GM19372 (cell line): ENCODE measurements around the gene FGD2.

Experiments
- ATAC-seq: cut with Tn5 transposase; IDR thresholded peaks from one replicate; pipeline ENCODE4 v1.9.1; 2021; ENCODE audit warnings: mild to moderate bottlenecking, low read depth, moderate library complexity; ENCODE audit not compliant: unreplicated experiment

Gene FGD2

GRCh38 chr6:37016995-37017394, 11.5 kb downstream of the FGD2 start:
- no peak for ATAC-seq

DNA sequence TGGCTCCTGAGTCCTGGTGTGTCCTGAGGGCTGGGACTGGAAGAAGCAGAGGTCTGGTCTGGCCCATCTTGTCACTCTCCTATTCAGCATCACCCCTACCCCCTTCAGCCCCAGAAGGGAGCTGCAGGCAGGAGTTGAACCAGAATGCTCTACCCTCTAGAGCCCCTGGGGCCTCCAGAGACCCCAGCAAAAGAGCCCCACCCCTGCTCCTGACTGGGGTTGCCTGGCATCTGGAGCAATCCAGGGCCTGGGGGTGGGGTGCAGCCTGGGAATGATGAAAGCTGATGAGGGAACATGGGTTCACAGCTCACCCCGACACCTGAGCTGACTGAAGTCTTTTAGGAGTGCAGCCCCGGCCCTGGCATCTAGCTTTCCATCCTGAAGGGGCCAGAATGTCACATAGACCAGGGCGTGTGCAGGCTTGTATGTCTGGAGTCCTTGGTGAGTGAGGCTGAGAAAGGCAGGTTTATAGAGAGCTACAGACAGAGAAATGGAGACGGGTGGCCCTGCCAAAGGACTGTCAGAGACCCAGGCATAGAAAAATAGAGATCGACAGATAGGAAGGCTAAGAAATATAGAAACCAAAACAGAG, 12.2 kb downstream of the FGD2 start:
- ATAC-seq: no peak

GRCh38 chr6:37018198-37019064, 13.0 kb downstream of the FGD2 start:
- ATAC-seq: peak; percentile 80

DNA sequence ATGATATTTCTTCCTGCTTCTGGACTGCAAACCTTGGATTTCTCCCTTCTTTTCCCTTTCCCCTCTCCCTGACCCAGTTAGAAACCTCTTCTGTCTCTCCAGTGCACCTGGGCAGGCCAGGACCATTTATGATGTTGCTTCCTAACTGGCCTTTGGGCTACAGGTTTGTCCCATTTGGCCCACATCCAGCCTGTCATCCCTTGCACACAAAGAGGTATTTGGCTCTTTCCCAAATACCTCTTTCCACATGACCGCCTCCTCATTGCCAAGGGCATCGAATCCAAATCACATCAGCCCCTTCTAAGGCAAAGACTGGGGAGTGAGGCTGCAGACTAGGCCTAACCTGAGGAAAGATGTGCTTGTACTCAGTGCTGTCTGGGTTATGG, 13.6 kb downstream of the FGD2 start:
- ATAC-seq: no peak

DNA sequence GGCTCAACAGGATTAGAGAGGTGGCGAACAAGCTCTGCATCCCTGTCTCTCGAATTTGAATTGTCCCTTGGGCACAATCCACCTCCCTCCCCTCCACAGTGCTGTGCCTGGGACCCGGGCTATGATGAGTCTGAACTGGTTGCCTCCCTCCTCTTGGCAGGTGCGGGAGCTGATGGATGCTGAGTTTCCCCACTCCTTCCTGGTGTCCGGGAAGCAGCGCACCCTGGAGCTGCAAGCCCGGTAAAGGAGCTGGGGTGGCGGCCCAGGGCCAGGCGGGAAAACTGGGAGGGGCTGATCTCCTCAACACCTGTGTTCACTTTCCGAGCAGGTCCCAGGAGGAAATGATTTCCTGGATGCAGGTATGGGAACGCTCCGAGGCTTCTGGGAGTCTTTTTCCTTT, 14.9 kb downstream of the FGD2 start:
- no peak for ATAC-seq

DNA sequence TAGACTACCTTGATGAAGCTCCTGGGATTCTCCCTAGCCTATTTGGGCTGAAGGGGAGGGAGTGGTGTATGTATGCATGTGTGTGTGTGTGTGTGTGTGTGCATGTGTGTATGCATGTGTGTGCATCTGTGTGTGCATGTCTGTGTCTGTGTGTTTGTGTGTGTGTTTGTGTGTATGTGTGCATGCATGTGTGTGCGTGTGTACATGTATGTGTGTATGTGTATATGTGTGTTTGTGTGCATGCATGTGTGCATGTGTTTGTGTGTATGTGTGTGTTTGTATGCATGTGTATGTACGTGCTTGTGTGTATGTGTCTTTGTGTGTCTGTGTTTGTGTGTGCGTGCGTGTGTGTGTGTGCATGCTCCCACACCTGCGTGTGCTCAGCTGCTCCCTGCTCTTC, 15.4 kb downstream of the FGD2 start:
- no peak for ATAC-seq

DNA sequence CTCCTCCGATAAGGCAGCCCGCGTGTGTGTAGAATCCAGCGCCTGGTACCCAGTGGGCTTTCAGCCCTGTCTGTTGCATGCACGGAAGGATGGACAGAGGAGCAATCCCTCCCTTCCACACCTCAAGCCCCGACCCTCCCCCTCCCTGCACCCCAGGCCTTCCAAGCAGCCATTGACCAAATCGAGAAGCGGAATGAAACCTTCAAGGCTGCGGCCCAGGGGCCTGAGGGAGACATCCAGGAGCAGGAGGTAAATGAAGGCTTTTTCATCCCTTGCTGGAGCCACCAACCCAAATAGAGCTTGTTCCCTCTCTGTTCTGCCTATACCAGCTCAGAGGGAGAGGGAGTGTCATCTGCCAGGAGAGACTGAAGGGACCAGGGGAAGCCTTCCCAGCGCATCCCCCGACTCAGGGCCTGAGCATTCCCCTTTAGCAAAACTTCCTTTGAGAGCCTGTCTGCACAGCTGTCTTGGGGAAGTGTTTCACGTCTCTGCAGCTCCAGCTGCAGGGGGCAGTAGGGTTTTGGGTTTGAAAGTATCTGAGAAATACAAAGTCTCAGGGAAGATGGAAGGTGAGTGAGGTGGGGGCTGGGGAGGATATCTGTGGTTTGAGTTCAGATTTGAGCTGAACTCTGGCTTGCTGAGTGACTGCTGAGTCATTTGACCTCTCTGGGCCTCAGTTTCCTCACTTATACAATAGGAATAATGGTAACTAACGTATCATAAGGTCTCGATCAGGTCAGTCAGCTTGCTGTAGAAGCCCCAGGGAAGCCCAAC, 16.1 kb downstream of the FGD2 start:
- no peak for ATAC-seq

- no peak for ATAC-seq
Measured at GRCh38 chr6:37022135-37022863, 16.8 kb downstream of the FGD2 start.

DNA sequence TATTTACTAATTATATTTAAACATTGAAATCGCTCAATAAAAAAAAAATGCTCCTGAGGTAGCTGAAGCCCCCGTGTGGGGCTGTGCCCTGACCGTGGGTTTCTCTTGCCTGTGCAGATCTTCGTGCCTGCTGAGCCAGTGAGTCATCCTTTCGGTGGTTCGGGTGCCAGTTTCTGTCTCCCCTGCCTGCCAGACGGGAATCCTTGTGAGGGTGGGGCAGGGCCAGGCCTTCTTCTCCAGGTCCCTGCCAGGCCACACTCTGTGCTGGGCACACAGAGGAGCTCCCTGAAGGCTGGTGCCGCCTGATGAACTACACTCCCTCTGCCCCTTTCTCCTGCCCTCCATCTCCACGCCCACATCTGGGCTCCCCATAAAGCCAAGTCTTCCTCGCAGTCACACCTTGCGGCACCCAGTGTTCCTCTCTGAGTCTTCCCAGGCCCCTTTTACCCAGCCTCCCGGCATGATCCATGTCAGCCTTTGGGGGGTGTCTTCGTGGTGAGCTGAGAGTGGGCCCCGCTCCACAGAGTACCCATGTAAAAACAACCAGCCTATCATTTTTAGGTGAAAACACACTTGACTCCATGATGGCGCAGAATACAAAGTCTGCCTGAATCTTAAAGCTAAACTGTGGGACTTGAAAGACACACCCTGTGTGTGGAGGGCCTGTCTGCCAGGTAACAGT, 19.3 kb downstream of the FGD2 start:
- no peak for ATAC-seq

- no peak for ATAC-seq
Measured at GRCh38 chr6:37025621-37026466, 20.4 kb downstream of the FGD2 start.

DNA sequence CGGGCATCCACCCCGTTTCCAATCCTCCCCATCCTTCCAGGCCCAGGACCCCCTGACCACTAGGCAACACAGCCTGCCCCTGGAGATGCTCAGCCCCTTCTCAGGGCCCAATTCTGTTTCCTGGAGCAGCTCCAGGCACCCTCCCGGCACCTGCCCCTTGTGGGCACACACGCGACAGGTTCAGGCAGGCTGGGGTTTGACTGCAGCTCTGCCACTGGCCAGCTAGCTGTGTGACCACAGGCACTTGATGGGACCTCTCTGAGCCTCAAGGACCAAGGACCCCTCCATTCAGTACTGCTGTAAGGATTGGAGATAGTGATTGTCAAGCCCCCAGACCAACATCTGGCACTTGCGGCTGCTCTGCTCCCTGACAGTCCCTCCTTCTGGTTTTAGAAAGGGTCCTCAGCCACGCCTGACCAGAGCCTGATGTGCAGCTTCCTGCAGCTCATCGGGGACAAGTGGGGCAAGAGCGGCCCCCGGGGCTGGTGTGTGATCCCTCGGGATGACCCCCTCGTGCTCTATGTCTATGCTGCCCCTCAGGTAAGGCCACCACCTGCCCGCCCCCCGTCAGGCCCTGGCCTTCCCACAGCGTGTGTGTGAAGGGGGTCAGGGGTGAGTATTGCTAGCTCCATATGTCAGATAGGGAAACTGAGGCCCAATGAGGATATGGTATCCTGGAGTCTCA, 21.7 kb downstream of the FGD2 start:
- ATAC-seq: no peak

DNA sequence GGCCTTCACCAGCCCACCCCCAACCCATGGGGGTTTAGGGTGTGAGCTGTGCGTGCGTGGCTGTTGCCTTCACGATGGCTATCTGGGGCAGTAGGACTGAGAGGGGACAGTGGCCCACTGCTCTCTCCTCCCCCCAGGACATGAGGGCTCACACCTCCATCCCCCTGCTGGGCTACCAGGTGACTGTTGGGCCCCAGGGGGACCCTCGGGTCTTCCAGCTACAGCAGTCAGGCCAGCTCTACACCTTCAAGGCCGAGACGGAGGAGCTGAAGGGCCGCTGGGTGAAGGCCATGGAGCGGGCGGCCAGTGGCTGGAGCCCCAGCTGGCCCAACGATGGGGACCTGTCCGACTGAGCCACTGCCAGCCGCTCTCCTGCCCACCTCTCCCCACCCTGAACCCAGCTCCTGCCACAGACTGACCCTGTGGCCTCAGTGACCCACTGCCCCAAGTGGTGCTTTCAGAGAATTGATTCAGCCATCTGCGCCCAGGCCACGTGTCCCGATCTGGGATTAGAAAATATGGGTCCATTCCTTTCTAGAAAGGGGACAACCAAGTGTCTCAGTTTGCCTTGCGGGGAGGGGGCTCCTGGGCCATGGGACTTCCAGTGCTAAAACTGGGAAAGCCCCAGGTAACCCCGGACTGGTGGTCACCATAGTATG, 22.5 kb downstream of the FGD2 start:
- no peak for ATAC-seq

DNA sequence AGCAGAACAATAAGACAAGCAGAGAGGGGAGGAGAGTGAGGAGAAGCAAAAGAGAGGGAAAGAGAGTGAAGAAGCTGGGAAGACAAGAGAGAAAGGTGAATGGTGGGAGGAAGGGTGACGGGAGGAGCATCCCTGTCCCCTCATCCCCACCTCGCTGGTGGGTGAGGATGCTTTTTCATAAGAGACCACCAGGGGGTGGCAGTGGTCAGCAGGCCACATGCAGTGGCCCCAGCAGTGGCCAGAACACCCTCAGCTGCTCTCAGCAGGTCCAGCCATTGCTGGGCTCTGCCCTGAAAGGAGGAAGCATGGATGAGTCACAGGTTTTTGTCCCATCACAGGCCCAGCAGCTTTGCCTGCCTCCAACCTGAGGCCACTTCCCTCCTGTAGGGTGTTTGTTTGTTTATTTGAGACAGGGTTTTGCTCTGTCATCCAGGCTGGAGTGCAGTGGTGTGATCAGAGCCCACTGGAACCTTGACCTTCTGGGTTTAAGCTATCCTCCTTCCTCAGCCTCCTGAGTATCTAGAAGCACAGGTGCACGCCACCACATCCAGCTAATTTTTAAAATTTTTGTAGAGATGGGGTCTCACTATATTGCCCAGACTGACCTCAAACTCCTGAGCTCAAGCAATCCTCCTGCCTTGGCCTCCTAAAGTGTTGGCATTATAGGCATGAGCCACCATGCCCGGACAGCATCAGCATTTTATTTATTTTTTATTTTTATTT, 24.0 kb downstream of the FGD2 start:
- ATAC-seq: no peak

GRCh38 chr6:37030599-37030998, 25.1 kb downstream of the FGD2 start:
- ATAC-seq: no peak

DNA sequence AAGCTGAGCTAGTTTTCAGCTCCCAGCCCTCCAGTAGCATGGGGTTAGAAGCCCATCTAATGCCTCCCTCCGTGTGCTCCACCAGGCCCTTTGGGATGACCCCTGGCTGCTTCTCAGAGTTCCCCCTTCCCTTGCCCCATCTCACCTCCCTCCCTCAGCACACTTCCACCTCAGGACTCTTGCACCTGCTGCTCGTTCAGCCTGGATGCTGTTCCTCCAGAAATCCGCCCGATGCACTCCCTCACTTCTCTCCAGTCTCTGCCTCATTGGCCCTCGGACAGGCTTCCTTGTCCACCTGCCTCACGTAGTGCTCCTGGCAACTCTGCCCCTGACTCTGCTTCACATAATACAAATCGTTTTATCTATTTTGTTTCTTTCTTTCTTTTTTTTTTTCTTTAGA, 26.8 kb downstream of the FGD2 start:
- no peak for ATAC-seq

DNA sequence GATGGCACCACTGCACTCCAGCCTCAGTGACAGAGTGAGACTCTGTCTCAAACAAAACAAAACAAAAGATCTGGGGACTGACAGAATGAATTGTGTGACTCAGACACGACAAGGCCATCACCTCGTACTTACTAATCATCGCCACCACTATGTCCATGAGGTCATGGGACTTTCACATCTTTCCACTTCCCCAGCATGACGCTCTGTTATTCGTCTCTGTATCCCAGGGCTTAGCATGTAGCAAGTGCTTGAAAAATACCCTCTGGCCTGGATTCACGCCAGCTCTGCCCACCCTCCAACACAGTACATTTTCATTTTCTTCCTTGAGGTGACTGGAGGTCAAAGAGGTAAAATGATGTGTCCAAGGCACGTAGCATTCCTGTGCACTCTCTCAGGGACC, 27.8 kb downstream of the FGD2 start:
- no peak for ATAC-seq
